IMR-90 (cell line): ENCODE results near the gene AUTS2.

Experiments
- BHLHE40 ChIP-seq: fragments of 150-350 bp; IDR thresholded peaks from 2 replicates; pipeline ENCODE4 v1.6.1; 2016; ENCODE audit warnings: mild to moderate bottlenecking, low read depth, low read length
- CEBPB ChIP-seq: IDR thresholded peaks from 2 replicates; pipeline ENCODE4 v1.6.1; 2012; ENCODE audit warnings: low read depth, low read length, improper control_type of control experiment
- CHD1 ChIP-seq: IDR thresholded peaks from 2 replicates; pipeline ENCODE4 v1.6.1; 2012; ENCODE audit warnings: low read depth, low read length, improper control_type of control experiment
- CTCF ChIP-seq: conservative IDR thresholded peaks from 2 replicates; pipeline ENCODE4 v1.5.1; 2012; ENCODE audit warnings: mild to moderate bottlenecking, low read depth, low read length, improper control_type of control experiment
- MAFK ChIP-seq: IDR thresholded peaks from 2 replicates; pipeline ENCODE4 v1.6.1; 2012; ENCODE audit warnings: low read depth, low read length, improper control_type of control experiment
- MAZ ChIP-seq: IDR thresholded peaks from 2 replicates; pipeline ENCODE4 v1.6.1; 2012; ENCODE audit warnings: low read depth, mild to moderate bottlenecking, low read length, improper control_type of control experiment, moderate library complexity, borderline replicate concordance
- MXI1 ChIP-seq: IDR thresholded peaks from 2 replicates; pipeline ENCODE4 v1.6.1; 2012; ENCODE audit warnings: low read depth, mild to moderate bottlenecking, low read length, moderate library complexity, borderline replicate concordance
- NFE2L2 ChIP-seq: fragments of 150-350 bp; IDR thresholded peaks from 2 replicates; pipeline ENCODE4 v1.6.1; 2016; ENCODE audit warnings: low read depth, mild to moderate bottlenecking, low read length
- POLR2A ChIP-seq: IDR thresholded peaks from 2 replicates; pipeline ENCODE4 v1.6.1; 2012; ENCODE audit warnings: mild to moderate bottlenecking, low read depth, low read length
- RAD21 ChIP-seq: IDR thresholded peaks from 2 replicates; pipeline ENCODE4 v1.6.1; 2012; ENCODE audit warnings: low read length, improper control_type of control experiment
- RCOR1 ChIP-seq: IDR thresholded peaks from 2 replicates; pipeline ENCODE4 v1.6.1; 2012; ENCODE audit warnings: mild to moderate bottlenecking, low read length, improper control_type of control experiment; ENCODE audit not compliant: insufficient replicate concordance
- RFX5 ChIP-seq: IDR thresholded peaks from 2 replicates; pipeline ENCODE4 v1.8.0; 2012; ENCODE audit warnings: low read depth, mild to moderate bottlenecking, low read length, moderate library complexity
- SMC3 ChIP-seq: fragments of 150-350 bp; IDR thresholded peaks from 2 replicates; pipeline ENCODE4 v1.6.1; 2016; ENCODE audit warnings: low read depth, mild to moderate bottlenecking, antibody characterized with exemption, low read length, moderate library complexity

GRCh38 chr7:70529436-70529835 lies 931.2 kb downstream of the AUTS2 start:
- TF ChIP-seq CEBPB (no peak), CTCF (no peak), POLR2A (no peak), MAZ (no peak), MAFK (no peak), RFX5 (no peak), CHD1 (no peak), MXI1 (no peak), BHLHE40 (no peak), RCOR1 (no peak), NFE2L2 (no peak), RAD21 (no peak), SMC3 (no peak)
